WTC11 (cell line): Measurements from ENCODE around the gene LY6G6C. TPM values are rescaled to one million over a fixed set of nuclear protein-coding genes. Genes with fewer than 3 reads are reported as not detected.

ENCODE experiments used
- ATAC-seq: fragments of 200-7000 bp; cut with Tn5 transposase; 2 replicates; pipeline ENCODE4 v1.10.0; 2021; ENCODE audit warnings: mild to moderate bottlenecking, moderate library complexity
- CTCF ChIA-PET: fragments of 300-600 bp; sonication (Branson Sonifier 250); formaldehyde crosslinking; loops from one replicate; lab custom pipeline; 2021; ENCODE audit warnings: antibody characterized with exemption; lab: Charles Lee
- POLR2A ChIA-PET: fragments of 350-600 bp; sonication (Branson Sonifier 250); formaldehyde crosslinking; loops from one replicate; lab custom pipeline; 2021; ENCODE audit warnings: antibody characterized with exemption; lab: Charles Lee
- DNase-seq: peaks from one replicate; pipeline ENCODE4 v3.0.0; 2021; ENCODE audit warnings: low spot score
- H3K27ac Mint-ChIP-seq: 2 replicates; pipeline ENCODE4 v1.8.0; 2021; ENCODE audit warnings: mixed read lengths
- H3K27me3 Mint-ChIP-seq: 2 replicates; pipeline ENCODE4 v1.8.0; 2021; ENCODE audit warnings: low read depth, mild to moderate bottlenecking, moderate library complexity, mixed read lengths
- H3K36me3 Mint-ChIP-seq: 2 replicates; pipeline ENCODE4 v1.8.0; 2021; ENCODE audit warnings: mixed read lengths
- H3K4me1 Mint-ChIP-seq: 2 replicates; pipeline ENCODE4 v1.8.0; 2022; ENCODE audit warnings: mixed read lengths
- H3K4me3 Mint-ChIP-seq: 2 replicates; pipeline ENCODE4 v1.8.0; 2021; ENCODE audit warnings: mild to moderate bottlenecking, moderate library complexity, mixed read lengths
- H3K9me3 Mint-ChIP-seq: 2 replicates; pipeline ENCODE4 v1.8.0; 2021; ENCODE audit warnings: mixed read lengths
- AFF4 ChIP-seq: sonication (generic); formaldehyde crosslinking; IDR thresholded peaks from 2 replicates; pipeline ENCODE4 v1.8.1; 2023; ENCODE audit warnings: mild to moderate bottlenecking, missing genetic modification reagents, borderline replicate concordance
- FOXP4 ChIP-seq: sonication (generic); formaldehyde crosslinking; IDR thresholded peaks from 2 replicates; pipeline ENCODE4 v1.8.0; 2022; ENCODE audit warnings: mild to moderate bottlenecking, missing genetic modification reagents
- HMGA2 ChIP-seq: fragments of 250-450 bp; sonication (Bioruptor Pico); IDR thresholded peaks from 2 replicates; pipeline ENCODE4 v1.4.0; 2021; ENCODE audit warnings: mild to moderate bottlenecking, moderate library complexity
- IRF2 ChIP-seq: sonication (generic); formaldehyde crosslinking; IDR thresholded peaks from 2 replicates; pipeline ENCODE4 v1.8.0; 2022; ENCODE audit warnings: low read depth, missing genetic modification reagents, borderline replicate concordance
- NR2C2 ChIP-seq: sonication (generic); formaldehyde crosslinking; IDR thresholded peaks from 2 replicates; pipeline ENCODE4 v1.8.0; 2022; ENCODE audit warnings: mild to moderate bottlenecking, missing genetic modification reagents
- PREB ChIP-seq: sonication (generic); formaldehyde crosslinking; IDR thresholded peaks from 2 replicates; pipeline ENCODE4 v1.8.1; 2022; ENCODE audit warnings: mild to moderate bottlenecking, missing genetic modification reagents, moderate library complexity, borderline replicate concordance
- PRRX2 ChIP-seq: fragments of 250-450 bp; sonication (Bioruptor Pico); IDR thresholded peaks from 2 replicates; pipeline ENCODE4 v1.8.0; 2021; ENCODE audit warnings: mild to moderate bottlenecking
- TP53 ChIP-seq: sonication (generic); formaldehyde crosslinking; IDR thresholded peaks from 2 replicates; pipeline ENCODE4 v1.8.1; 2023; ENCODE audit warnings: mild to moderate bottlenecking, missing genetic modification reagents
- ZBTB43 ChIP-seq: sonication (generic); formaldehyde crosslinking; IDR thresholded peaks from 2 replicates; pipeline ENCODE4 v1.8.1; 2023; ENCODE audit warnings: mild to moderate bottlenecking, missing genetic modification reagents
- ZNF281 ChIP-seq: sonication (generic); formaldehyde crosslinking; IDR thresholded peaks from 2 replicates; pipeline ENCODE4 v1.8.0; 2023; ENCODE audit warnings: mild to moderate bottlenecking, missing genetic modification reagents
- ZNF317 ChIP-seq: sonication (generic); formaldehyde crosslinking; IDR thresholded peaks from 2 replicates; pipeline ENCODE4 v1.8.1; 2023; ENCODE audit warnings: low read depth, mild to moderate bottlenecking, moderate library complexity, missing genetic modification reagents, borderline replicate concordance
- ZNF396 ChIP-seq: fragments of 250-450 bp; sonication (Bioruptor Pico); IDR thresholded peaks from 2 replicates; pipeline ENCODE4 v1.8.0; 2021; ENCODE audit warnings: mild to moderate bottlenecking, moderate library complexity, borderline replicate concordance
- total RNA-seq: library from RNA; stranded (reverse); gene quantifications from 3 replicates; pipeline ENCODE4 v1.2.3, GENCODE V29; 2021
- TF ChIP-seq, protein P1 (sequence below): sonication (generic); formaldehyde crosslinking; IDR thresholded peaks from 2 replicates; pipeline ENCODE4 v1.8.0; 2022; ENCODE audit warnings: missing genetic modification reagents
- TF ChIP-seq, protein P2 (sequence below): fragments of 250-450 bp; sonication (Bioruptor Pico); IDR thresholded peaks from 2 replicates; pipeline ENCODE4 v1.9.0; 2021; ENCODE audit warnings: mild to moderate bottlenecking

LY6G6C gene
- total RNA-seq, 1 experiment from 2014 or later: 0.35 TPM

DNA sequence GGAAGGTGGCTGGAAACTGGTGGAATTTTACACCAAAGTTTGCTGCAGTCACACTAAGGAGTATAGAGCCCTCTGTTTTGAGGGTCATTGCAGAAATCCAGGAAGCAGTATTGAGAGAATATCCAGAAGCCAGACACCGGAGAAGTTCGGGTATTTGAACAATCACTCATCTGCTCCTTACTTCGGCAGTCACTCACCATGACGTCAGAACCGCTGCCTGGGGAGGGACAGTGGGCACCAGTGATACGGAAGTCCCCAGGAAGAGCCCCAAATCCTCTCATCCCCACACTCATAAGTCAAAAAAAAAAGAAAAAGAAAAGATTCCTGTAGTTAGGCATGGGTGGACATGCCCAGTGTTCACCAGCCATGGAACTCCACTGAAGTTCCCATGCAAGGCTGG is 44.6 kb downstream of the LY6G6C start (continued):
- TF ChIP-seq, protein P1, sequence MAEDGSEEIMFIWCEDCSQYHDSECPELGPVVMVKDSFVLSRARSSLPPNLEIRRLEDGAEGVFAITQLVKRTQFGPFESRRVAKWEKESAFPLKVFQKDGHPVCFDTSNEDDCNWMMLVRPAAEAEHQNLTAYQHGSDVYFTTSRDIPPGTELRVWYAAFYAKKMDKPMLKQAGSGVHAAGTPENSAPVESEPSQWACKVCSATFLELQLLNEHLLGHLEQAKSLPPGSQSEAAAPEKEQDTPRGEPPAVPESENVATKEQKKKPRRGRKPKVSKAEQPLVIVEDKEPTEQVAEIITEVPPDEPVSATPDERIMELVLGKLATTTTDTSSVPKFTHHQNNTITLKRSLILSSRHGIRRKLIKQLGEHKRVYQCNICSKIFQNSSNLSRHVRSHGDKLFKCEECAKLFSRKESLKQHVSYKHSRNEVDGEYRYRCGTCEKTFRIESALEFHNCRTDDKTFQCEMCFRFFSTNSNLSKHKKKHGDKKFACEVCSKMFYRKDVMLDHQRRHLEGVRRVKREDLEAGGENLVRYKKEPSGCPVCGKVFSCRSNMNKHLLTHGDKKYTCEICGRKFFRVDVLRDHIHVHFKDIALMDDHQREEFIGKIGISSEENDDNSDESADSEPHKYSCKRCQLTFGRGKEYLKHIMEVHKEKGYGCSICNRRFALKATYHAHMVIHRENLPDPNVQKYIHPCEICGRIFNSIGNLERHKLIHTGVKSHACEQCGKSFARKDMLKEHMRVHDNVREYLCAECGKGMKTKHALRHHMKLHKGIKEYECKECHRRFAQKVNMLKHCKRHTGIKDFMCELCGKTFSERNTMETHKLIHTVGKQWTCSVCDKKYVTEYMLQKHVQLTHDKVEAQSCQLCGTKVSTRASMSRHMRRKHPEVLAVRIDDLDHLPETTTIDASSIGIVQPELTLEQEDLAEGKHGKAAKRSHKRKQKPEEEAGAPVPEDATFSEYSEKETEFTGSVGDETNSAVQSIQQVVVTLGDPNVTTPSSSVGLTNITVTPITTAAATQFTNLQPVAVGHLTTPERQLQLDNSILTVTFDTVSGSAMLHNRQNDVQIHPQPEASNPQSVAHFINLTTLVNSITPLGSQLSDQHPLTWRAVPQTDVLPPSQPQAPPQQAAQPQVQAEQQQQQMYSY (CRISPR knock-in tag): no peak
- TF ChIP-seq PRRX2 (CRISPR knock-in tag) (no peak), NR2C2 (CRISPR knock-in tag) (no peak)
- TF ChIP-seq, protein P2, sequence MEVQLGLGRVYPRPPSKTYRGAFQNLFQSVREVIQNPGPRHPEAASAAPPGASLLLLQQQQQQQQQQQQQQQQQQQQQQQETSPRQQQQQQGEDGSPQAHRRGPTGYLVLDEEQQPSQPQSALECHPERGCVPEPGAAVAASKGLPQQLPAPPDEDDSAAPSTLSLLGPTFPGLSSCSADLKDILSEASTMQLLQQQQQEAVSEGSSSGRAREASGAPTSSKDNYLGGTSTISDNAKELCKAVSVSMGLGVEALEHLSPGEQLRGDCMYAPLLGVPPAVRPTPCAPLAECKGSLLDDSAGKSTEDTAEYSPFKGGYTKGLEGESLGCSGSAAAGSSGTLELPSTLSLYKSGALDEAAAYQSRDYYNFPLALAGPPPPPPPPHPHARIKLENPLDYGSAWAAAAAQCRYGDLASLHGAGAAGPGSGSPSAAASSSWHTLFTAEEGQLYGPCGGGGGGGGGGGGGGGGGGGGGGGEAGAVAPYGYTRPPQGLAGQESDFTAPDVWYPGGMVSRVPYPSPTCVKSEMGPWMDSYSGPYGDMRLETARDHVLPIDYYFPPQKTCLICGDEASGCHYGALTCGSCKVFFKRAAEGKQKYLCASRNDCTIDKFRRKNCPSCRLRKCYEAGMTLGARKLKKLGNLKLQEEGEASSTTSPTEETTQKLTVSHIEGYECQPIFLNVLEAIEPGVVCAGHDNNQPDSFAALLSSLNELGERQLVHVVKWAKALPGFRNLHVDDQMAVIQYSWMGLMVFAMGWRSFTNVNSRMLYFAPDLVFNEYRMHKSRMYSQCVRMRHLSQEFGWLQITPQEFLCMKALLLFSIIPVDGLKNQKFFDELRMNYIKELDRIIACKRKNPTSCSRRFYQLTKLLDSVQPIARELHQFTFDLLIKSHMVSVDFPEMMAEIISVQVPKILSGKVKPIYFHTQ: no peak

DNA sequence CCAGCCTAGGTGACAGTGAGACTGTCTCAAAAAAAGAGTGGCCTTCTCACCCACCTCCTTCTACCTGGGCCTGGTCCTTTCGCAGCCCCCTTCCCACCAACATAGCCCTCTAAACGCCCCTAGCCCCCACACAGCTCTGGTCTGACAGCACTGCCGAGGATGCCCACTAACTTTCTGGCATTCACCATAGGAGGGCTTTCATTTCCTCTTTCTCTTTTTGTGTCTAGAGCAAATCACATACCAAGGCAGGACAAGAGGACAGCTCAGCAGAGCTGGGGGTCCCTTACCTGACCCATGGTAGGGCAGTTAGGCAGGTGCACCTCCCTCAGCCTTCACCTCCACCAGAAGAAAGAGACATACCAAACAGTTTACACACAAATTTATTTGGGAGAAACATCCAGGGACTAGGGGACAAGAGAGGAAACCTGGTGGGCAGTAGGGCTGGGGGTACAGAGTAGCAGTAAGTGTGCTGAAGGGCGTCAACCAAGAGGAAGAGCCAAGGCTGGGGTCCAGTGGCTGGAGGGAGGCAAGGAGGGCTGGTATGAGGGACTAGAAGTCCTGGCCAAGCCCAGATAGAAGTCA is 45.1 kb downstream of the LY6G6C start:
- ChIA-PET POLR2A (interaction anchor here (1.4 kb wide), 1 partner anchor 59 kb away, joined by 4 read pairs; the partner anchor contains the start of gene CLIC1), CTCF (interaction anchor here (1.7 kb wide), 1 partner anchor 93 kb away, joined by 4 read pairs; no protein-coding TSS in a partner anchor)

More for the DNA sequence above, 45.1 kb downstream of the LY6G6C start:
- no peak for DNase-seq
- ATAC-seq: no peak
- peaks cover 7% of the 10 kb centered on the region for H3K4me1 Mint-ChIP-seq
- peaks cover 19% of the 10 kb centered on the region for H3K36me3 Mint-ChIP-seq
- TF ChIP-seq HMGA2 (CRISPR knock-in tag) (no peak), FOXP4 (CRISPR knock-in tag) (no peak), ZNF396 (CRISPR knock-in tag) (no peak), ZBTB43 (CRISPR knock-in tag) (no peak), TP53 (no peak), AFF4 (CRISPR knock-in tag) (no peak), IRF2 (CRISPR knock-in tag) (no peak), PREB (CRISPR knock-in tag) (no peak), ZNF317 (CRISPR knock-in tag) (no peak), ZNF281 (CRISPR knock-in tag) (no peak)
- no peak overlapping the region for H3K4me3 Mint-ChIP-seq
- H3K27me3 Mint-ChIP-seq: peaks cover 12% of the 10 kb centered on the region
- H3K27ac Mint-ChIP-seq: no peak overlapping the region
- no peaks in the 10 kb centered on the region for H3K9me3 Mint-ChIP-seq
